ENCODE measurements around the gene MRPS10.

GRCh38 chr6:42162384-42162783 is 55.3 kb downstream of the MRPS10 start:
- TF ChIP-seq CTCF (IDR thresholded peaks at IDR 0.05): no peak
- no peak for TF ChIP-seq POLR2A (IDR thresholded peaks at IDR 0.05; ENCODE audit: low read length)
- no peak for TF ChIP-seq CBX2 (IDR thresholded peaks at IDR 0.05; ENCODE audit: borderline replicate concordance, low read depth)
